ENCODE measurements around the gene IDE. TPM values are rescaled to one million over a fixed set of nuclear protein-coding genes. Genes with fewer than 3 reads are reported as not detected.

The IDE gene
- total RNA-seq, 4 donors from 2014 or later: 38.8 to 95.2 (median 46.7) TPM

- intact Hi-C loops (cut with DNase I): no loop called here
- Histone ChIP-seq H3K27ac (no peak overlapping the region), H3K4me1 (no peaks in the 10 kb centered on the region), H3K4me3 (replicated peaks in 1 of 3) (no peak overlapping the region), H3K27me3 (no peaks in the 10 kb centered on the region), H3K36me3 (peaks cover 15 to 22% of the 10 kb centered on the region in 2 donors), H3K9me3 (no peaks in the 10 kb centered on the region)
- no peak for TF ChIP-seq POLR2A (IDR thresholded peaks at IDR 0.05)
- no peak for TF ChIP-seq CTCF (IDR thresholded peaks at IDR 0.05)
- 65 to 73% methylated on average over 1 of the region's 1 CpG for WGBS, 2 donors
- DNase-seq: no peak
These were observed 80.5 kb downstream of the IDE start for GRCh38 chr10:92493362-92493761.

DNA sequence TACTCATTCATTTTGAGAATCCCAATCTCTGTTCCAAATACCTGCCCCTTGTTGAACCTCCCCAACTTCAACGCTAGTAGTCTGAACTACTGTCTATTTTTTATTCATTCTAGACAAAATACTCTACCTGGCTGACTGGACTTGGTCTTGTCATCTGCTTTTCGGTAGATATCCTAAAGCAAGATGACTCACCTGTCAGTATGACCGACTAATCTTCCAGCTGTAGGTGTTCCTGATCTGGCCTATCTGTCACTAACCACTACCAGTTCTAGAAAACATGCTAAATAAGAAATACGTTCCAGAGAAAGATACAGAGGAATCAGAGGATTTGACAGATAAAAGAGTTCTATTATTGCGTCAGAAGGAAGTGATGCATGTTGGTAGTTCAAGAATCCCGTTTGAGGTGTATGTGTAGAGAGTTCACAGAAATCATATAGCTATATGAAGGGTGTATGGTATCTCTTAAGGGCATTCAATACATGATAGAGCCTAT lies 81.1 kb downstream of the IDE start:
- no peak for TF ChIP-seq CTCF (IDR thresholded peaks at IDR 0.05)
- no peak for TF ChIP-seq POLR2A (IDR thresholded peaks at IDR 0.05)
- WGBS, 2 donors: 93 to 96% methylated on average over 6 of the region's 6 CpGs

DNA sequence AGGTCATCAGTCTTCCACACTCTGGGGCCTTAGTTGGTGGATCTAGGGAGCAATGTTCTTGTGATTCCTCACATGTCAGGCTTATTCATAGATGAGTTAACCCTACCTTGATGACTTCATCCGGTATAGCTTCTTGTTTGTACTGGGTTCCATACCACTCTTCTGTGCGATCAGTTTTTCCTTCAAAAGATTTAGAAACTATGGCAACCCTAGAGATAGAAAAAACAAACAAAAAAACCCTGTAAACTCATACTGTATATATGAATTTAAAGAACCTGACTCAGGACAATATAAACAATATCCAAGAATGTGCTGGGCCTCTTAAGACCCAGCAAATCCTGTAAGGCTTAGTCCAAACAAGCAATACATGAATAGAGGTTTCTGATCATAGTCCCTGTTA lies 83.5 kb downstream of the IDE start:
- intact Hi-C loops (cut with DNase I): no loop called here
- no peaks in the 10 kb centered on the region for H3K9me3 ChIP-seq
- H3K36me3 ChIP-seq: peaks cover 36 to 44% of the 10 kb centered on the region in 2 donors
- H3K4me3 ChIP-seq (replicated peaks in 1 of 3): no peak overlapping the region
- H3K27me3 ChIP-seq: no peaks in the 10 kb centered on the region
- no peak overlapping the region for H3K27ac ChIP-seq
- no peaks in the 10 kb centered on the region for H3K4me1 ChIP-seq
- TF ChIP-seq POLR2A (IDR thresholded peaks at IDR 0.05) (no peak), CTCF (IDR thresholded peaks at IDR 0.05) (no peak)
- WGBS, 2 donors: 94 to 98% methylated on average over 2 of the region's 2 CpGs
- no peak for DNase-seq

More for the DNA sequence above, 81.1 kb downstream of the IDE start:
- Histone ChIP-seq H3K9me3 (no peaks in the 10 kb centered on the region), H3K27me3 (no peaks in the 10 kb centered on the region), H3K36me3 (peaks cover 20 to 26% of the 10 kb centered on the region in 2 donors), H3K4me1 (no peaks in the 10 kb centered on the region), H3K27ac (no peak overlapping the region), H3K4me3 (replicated peaks in 1 of 3) (no peak overlapping the region)
- DNase-seq: no peak
- intact Hi-C loops (cut with DNase I): no loop called here

GRCh38 chr10:92486637-92487036 lies 87.3 kb downstream of the IDE start:
- H3K36me3 ChIP-seq: peaks cover 56 to 60% of the 10 kb centered on the region in 2 donors
- DNase-seq: no peak
- no peak overlapping the region for H3K27ac ChIP-seq
- TF ChIP-seq CTCF (IDR thresholded peaks at IDR 0.05): no peak
- TF ChIP-seq POLR2A (IDR thresholded peaks at IDR 0.05): no peak
- H3K4me1 ChIP-seq: no peaks in the 10 kb centered on the region
- H3K9me3 ChIP-seq: no peaks in the 10 kb centered on the region
- no peaks in the 10 kb centered on the region for H3K27me3 ChIP-seq
- H3K4me3 ChIP-seq (replicated peaks in 1 of 3): no peak overlapping the region
- intact Hi-C loops (cut with DNase I): no loop called here

DNA sequence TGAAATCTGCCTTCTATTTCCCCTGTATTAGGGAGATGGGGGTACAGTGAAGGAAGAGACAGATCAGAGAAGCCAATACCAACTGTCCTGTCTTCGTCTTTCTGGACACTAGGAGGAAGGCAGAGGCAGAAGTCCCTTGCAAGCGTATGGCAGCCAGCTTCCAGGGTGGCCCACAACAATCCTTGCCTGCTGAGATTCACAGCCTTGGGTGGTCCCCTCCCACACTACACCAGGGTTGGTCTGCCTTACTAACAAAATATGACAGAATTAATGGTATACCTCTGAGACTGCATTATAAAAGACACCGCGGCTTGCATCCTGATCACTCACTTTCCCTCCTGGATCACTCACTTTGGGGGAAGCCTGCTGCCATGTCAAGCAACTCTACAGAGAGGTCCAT lies 90.4 kb downstream of the IDE start:
- Histone ChIP-seq H3K36me3 (peaks cover 44 to 54% of the 10 kb centered on the region in 2 donors), H3K9me3 (no peaks in the 10 kb centered on the region), H3K27me3 (no peaks in the 10 kb centered on the region), H3K27ac (no peak overlapping the region), H3K4me3 (replicated peaks in 1 of 3) (no peak overlapping the region), H3K4me1 (no peaks in the 10 kb centered on the region)
- DNase-seq: no peak
- TF ChIP-seq POLR2A (IDR thresholded peaks at IDR 0.05) (no peak), CTCF (IDR thresholded peaks at IDR 0.05) (no peak)
- 92 to 100% methylated on average over 4 of the region's 4 CpGs for WGBS, 2 donors
- intact Hi-C loops (cut with DNase I): no loop called here
